HepG2 (cell line): Measurements from ENCODE around the gene RRP9. TPM values are rescaled to one million over a fixed set of nuclear protein-coding genes. Genes with fewer than 3 reads are reported as not detected.

Experiments used
- HMG20A ChIP-seq: IDR thresholded peaks from 2 replicates; pipeline ENCODE4 v1.6.1; 2016; ENCODE audit warnings: borderline replicate concordance
- KLF16 ChIP-seq, 2 experiments: sonication (generic) in 1 of 2; formaldehyde crosslinking in 1 of 2; IDR thresholded peaks; 2 replicates each; pipeline versions ENCODE4 v1.6.1 to v1.8.0; 2016 to 2023; ENCODE audit warnings: missing genetic modification reagents in 2 of 2, missing compliant biosample characterization in 1 of 2
- NFYB ChIP-seq: sonication (generic); formaldehyde crosslinking; IDR thresholded peaks from 2 replicates; pipeline ENCODE4 v1.4.0; 2020; ENCODE audit warnings: missing genetic modification reagents
- RBFOX2 ChIP-seq: fragments of 200-400 bp; formaldehyde crosslinking; IDR thresholded peaks from 2 replicates; pipeline ENCODE4 v1.6.1; 2017; ENCODE audit warnings: low read depth, mild to moderate bottlenecking, low read length
- SALL1 ChIP-seq: sonication (generic); formaldehyde crosslinking; IDR thresholded peaks from 2 replicates; pipeline ENCODE4 v1.8.0; 2022; ENCODE audit warnings: mild to moderate bottlenecking, missing genetic modification reagents
- SKIL ChIP-seq: sonication (generic); formaldehyde crosslinking; IDR thresholded peaks from 2 replicates; pipeline ENCODE4 v1.8.0; 2022; ENCODE audit warnings: missing genetic modification reagents, mild to moderate bottlenecking, moderate library complexity, borderline replicate concordance
- THAP11 ChIP-seq: IDR thresholded peaks from 2 replicates; pipeline ENCODE4 v1.6.1; 2016; ENCODE audit warnings: missing biosample characterization, missing genetic modification reagents
- ZFX ChIP-seq: sonication (generic); formaldehyde crosslinking; IDR thresholded peaks from 2 replicates; pipeline ENCODE4 v1.4.0; 2020; ENCODE audit warnings: mild to moderate bottlenecking, low read depth, missing genetic modification reagents, moderate library complexity
- ZNF317 ChIP-seq: sonication (generic); formaldehyde crosslinking; IDR thresholded peaks from 2 replicates; pipeline ENCODE4 v1.5.0; 2020; ENCODE audit warnings: mild to moderate bottlenecking, missing genetic modification reagents
- ZNF503 ChIP-seq: sonication (generic); formaldehyde crosslinking; IDR thresholded peaks from 2 replicates; pipeline ENCODE4 v1.4.0; 2020; ENCODE audit warnings: missing genetic modification reagents
- polyA plus RNA-seq, 8 experiments: library from polyadenylated mRNA; depleted of rRNA in 3 of 8; stranded (reverse) in 7 of 8; unstranded in 1 of 8; fragments of >200 nt; fragmentation: Illumina TruSeq in 4 of 8; extraction: Trizol in 4 of 8; gene quantifications; 2 replicates each; pipeline versions ENCODE4 v1.2.1 to v1.2.3, GENCODE V29; 2011 to 2016; ENCODE audit warnings: low read depth in 4 of 8, missing spikeins in 1 of 8, mixed read lengths in 1 of 8; ENCODE audit not compliant: insufficient read depth in 1 of 8
- total RNA-seq, 5 experiments: library from RNA; depleted of rRNA; stranded (reverse); fragments of >200 nt; fragmentation: Illumina TruSeq; extraction: Trizol; gene quantifications; 2 replicates each; pipeline ENCODE4 v1.2.3, GENCODE V29; 2016; ENCODE audit warnings: low read depth in 1 of 5
- TF ChIP-seq, protein P1 (sequence below): sonication (generic); formaldehyde crosslinking; IDR thresholded peaks from 2 replicates; pipeline ENCODE4 v1.4.0; 2020; ENCODE audit warnings: missing genetic modification reagents
- TF ChIP-seq, protein P2 (sequence below): sonication (generic); formaldehyde crosslinking; IDR thresholded peaks from 2 replicates; pipeline ENCODE4 v1.5.1; 2020; ENCODE audit warnings: missing genetic modification reagents, mild to moderate bottlenecking, borderline replicate concordance
- TF ChIP-seq, protein P3 (sequence below): sonication (generic); formaldehyde crosslinking; IDR thresholded peaks from 2 replicates; pipeline ENCODE4 v1.5.1; 2020; ENCODE audit warnings: mild to moderate bottlenecking, missing genetic modification reagents

RRP9 gene
- total and polyA plus RNA-seq, 2 of the 13 experiments (the other 11 are each of a cell fraction or from before 2014, with no cell fraction given), result 14.8 to 44.0 TPM

GRCh38 chr3:51982352-51982837 lies 40.7 kb upstream of the RRP9 start (continued):
- no peak; the same call in 1 of the 2 replicates for TF ChIP-seq ZNF503 (CRISPR knock-in tag)
- TF ChIP-seq KLF16 (CRISPR knock-in tag; IDR thresholded peaks at IDR 0.05), result peak in 1 of 2 experiments; percentile 20; a peak in 1 of 4 replicates
- TF ChIP-seq HMG20A (CRISPR knock-in tag), result peak; percentile 48; the same call in 1 of the 2 replicates
- TF ChIP-seq SKIL (CRISPR knock-in tag), result peak; percentile 48; the same call in 1 of the 2 replicates
- no peak for TF ChIP-seq RBFOX2
- TF ChIP-seq, protein P1, sequence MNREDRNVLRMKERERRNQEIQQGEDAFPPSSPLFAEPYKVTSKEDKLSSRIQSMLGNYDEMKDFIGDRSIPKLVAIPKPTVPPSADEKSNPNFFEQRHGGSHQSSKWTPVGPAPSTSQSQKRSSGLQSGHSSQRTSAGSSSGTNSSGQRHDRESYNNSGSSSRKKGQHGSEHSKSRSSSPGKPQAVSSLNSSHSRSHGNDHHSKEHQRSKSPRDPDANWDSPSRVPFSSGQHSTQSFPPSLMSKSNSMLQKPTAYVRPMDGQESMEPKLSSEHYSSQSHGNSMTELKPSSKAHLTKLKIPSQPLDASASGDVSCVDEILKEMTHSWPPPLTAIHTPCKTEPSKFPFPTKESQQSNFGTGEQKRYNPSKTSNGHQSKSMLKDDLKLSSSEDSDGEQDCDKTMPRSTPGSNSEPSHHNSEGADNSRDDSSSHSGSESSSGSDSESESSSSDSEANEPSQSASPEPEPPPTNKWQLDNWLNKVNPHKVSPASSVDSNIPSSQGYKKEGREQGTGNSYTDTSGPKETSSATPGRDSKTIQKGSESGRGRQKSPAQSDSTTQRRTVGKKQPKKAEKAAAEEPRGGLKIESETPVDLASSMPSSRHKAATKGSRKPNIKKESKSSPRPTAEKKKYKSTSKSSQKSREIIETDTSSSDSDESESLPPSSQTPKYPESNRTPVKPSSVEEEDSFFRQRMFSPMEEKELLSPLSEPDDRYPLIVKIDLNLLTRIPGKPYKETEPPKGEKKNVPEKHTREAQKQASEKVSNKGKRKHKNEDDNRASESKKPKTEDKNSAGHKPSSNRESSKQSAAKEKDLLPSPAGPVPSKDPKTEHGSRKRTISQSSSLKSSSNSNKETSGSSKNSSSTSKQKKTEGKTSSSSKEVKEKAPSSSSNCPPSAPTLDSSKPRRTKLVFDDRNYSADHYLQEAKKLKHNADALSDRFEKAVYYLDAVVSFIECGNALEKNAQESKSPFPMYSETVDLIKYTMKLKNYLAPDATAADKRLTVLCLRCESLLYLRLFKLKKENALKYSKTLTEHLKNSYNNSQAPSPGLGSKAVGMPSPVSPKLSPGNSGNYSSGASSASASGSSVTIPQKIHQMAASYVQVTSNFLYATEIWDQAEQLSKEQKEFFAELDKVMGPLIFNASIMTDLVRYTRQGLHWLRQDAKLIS, result 0 out of 2 replicates have a peak, but pooled peaks have one; percentile 49
- TF ChIP-seq, protein P2, sequence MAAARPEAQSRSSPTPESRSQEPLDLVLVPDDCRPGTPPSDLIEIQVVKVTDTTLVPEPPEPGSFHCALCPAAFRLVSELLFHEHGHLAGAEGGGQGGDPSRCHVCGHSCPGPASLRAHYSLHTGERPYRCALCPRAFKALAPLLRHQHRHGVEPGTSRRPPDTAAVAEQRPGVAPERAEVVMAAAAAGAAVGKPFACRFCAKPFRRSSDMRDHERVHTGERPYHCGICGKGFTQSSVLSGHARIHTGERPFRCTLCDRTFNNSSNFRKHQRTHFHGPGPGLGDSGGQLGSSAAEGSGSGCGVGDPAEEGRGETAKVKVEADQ (CRISPR knock-in tag), result no peak
- TF ChIP-seq ZFX (CRISPR knock-in tag), result peak; percentile 1
- peak; percentile 67 for TF ChIP-seq THAP11
- peak; percentile 59 for TF ChIP-seq ZNF317 (CRISPR knock-in tag)
- TF ChIP-seq SALL1, result peak; percentile 81
- TF ChIP-seq NFYB (CRISPR knock-in tag), result peak; percentile 32; the same call in 1 of the 2 replicates
- TF ChIP-seq, protein P3, sequence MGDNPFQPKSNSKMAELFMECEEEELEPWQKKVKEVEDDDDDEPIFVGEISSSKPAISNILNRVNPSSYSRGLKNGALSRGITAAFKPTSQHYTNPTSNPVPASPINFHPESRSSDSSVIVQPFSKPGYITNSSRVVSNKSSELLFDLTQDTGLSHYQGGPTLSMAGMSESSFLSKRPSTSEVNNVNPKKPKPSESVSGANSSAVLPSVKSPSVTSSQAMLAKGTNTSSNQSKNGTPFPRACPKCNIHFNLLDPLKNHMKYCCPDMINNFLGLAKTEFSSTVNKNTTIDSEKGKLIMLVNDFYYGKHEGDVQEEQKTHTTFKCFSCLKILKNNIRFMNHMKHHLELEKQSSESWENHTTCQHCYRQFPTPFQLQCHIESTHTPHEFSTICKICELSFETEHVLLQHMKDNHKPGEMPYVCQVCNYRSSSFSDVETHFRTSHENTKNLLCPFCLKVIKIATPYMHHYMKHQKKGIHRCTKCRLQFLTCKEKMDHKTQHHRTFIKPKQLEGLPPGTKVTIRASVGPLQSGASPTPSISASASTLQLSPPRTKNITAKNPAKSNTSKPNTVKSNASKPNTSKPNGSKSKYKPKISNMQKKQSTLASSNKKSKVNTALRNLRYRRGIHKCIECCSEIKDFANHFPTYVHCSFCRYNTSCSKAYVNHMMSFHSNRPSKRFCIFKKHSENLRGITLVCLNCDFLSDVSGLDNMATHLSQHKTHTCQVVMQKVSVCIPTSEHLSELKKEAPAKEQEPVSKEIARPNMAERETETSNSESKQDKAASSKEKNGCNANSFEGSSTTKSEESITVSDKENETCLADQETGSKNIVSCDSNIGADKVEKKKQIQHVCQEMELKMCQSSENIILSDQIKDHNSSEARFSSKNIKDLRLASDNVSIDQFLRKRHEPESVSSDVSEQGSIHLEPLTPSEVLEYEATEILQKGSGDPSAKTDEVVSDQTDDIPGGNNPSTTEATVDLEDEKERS (CRISPR knock-in tag), result peak; percentile 42; the same call in 1 of the 2 replicates
